Natural killer cell treated with Interleukin-12 subunit alpha and Interleukin-12 subunit beta and Interleukin-15 and Interleukin-18, amount 100 ng/mL, for 72 hours (primary cell): ENCODE data around the gene GBP7. TPM values are rescaled to one million over a fixed set of nuclear protein-coding genes. Genes with fewer than 3 reads are reported as not detected.

Experiments
- ATAC-seq, 2 donors: fragments of 150-1000 bp; cut with Tn5 transposase in 1 of 2; sonication (Bioruptor Pico), chemical (Tn5 transposase) in 1 of 2; 2 replicates each; pipeline ENCODE4 v1.10.0; 2021
- DNase-seq: peaks from one replicate; pipeline ENCODE4 v3.0.0; 2022; ENCODE audit warnings: low spot score
- H3K27ac Mint-ChIP-seq, 2 donors: 1 replicate in 1 of 2; 2 replicates in 1 of 2; pipeline ENCODE4 v1.8.0; 2022; ENCODE audit warnings: mixed read lengths in 2 of 2, mild to moderate bottlenecking in 1 of 2, moderate library complexity in 1 of 2
- H3K27me3 Mint-ChIP-seq, 2 donors: 1 replicate in 1 of 2; 2 replicates in 1 of 2; pipeline ENCODE4 v1.8.0; 2022; ENCODE audit warnings: mixed read lengths in 2 of 2
- H3K36me3 Mint-ChIP-seq: one replicate; pipeline ENCODE4 v1.8.0; 2022; ENCODE audit warnings: mixed read lengths
- H3K4me1 Mint-ChIP-seq, 2 donors: 1 replicate in 1 of 2; 2 replicates in 1 of 2; pipeline ENCODE4 v1.8.0; 2022; ENCODE audit warnings: low read depth in 2 of 2, mixed read lengths in 2 of 2, mild to moderate bottlenecking in 1 of 2
- H3K4me3 Mint-ChIP-seq: one replicate; pipeline ENCODE4 v1.8.0; 2022; ENCODE audit warnings: mixed read lengths
- H3K9me3 Mint-ChIP-seq: 2 replicates; pipeline ENCODE4 v1.8.0; 2022; ENCODE audit warnings: mixed read lengths
- total RNA-seq, 2 donors: library from RNA; stranded (reverse); gene quantifications; one replicate each; pipeline ENCODE4 v1.2.3, GENCODE V29; 2022

The GBP7 gene
- total RNA-seq, 2 donors from 2014 or later, result 1.3 TPM; not detected in 1

DNA sequence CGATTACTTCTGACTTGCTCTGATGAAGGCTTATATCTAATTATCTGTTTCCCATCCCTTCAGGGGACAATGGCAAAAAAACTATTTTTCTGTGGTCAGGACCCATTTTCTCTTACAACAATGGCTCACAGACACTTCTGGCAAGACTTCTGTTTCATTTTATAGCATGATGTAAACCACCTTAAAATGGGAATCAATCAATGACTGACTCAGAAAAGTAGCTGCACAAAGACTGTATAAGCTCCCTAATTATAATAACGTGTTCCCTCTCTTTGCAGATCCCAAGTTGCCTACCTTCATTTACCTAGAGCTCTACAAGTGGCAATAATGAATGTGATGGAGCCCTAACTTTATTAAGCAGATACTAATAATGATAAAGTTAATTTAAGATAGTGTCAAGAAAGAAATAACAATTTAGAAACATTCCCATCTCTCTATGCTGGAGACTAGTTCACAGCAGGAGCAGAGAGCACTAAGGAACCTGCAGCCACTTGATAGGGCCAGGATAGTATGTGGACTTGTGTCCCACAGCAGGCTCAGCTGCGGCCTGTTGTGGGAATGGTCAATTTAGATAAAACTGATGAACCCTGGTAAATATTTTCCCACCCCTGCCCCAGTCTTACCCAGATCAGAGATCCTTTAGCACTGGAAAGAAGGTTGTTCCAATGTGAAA is 50.4 kb downstream of the GBP7 start:
- Mint-ChIP-seq H3K36me3 (peaks cover 42% of the 10 kb centered on the region), H3K27me3 (no peaks in the 10 kb centered on the region), H3K27ac (peak overlapping the region; percentile 90 to 100), H3K9me3 (no peaks in the 10 kb centered on the region), H3K4me1 (peaks cover 54 to 65% of the 10 kb centered on the region in 2 donors), H3K4me3 (peak overlapping the region; percentile 93)
- no peak for DNase-seq
- ATAC-seq, result peak in 1 of 2 donors; percentile 33

DNA sequence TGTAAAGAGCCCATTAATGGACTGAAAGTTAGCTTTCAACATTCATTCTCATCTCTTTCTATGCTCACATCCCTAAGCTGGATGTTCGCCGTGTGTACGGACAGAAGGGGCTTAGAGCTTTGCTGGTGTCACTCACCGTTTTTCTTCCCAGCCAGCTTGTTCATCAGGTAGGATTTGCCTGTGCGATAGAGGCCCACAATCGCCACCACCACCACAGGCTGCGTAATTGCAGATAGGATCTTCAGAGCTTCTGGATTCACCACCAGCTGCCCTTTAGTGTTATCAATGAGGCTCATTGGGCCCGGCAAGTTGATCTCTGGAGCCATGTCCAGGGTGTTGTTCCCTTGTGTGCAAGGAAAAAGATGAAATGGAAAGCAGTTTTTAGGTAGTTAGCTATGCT is 54.2 kb downstream of the GBP7 start:
- H3K27ac Mint-ChIP-seq, result peak overlapping the region in 1 of 2 donors; percentile 100
- no peaks in the 10 kb centered on the region for H3K9me3 Mint-ChIP-seq
- H3K4me1 Mint-ChIP-seq, result peaks cover 31 to 37% of the 10 kb centered on the region in 2 donors
- H3K4me3 Mint-ChIP-seq, result peak overlapping the region; percentile 93
- H3K36me3 Mint-ChIP-seq, result peaks cover 32% of the 10 kb centered on the region
- no peaks in the 10 kb centered on the region for H3K27me3 Mint-ChIP-seq
- DNase-seq (no peak), ATAC-seq (no peak)

DNA sequence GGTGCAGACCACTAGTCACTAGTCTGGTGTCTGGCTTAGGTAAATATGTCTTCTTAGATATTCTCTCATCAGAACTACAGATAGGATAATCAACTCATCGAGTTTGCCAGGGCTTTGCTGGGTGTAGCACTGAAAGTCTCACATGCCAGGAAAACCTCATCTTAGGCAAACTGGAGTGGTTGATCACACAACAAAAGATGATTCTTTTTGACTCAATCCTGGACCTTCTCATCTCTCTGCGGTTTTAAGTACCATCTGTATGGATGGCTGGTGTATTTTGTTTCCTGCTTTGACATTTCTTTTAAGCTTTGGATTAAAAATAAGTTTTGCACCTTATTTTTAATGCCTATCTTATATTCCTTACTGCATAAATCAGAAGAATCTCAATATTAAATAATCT is 61.1 kb downstream of the GBP7 start:
- peaks cover 26 to 30% of the 10 kb centered on the region in 2 donors for H3K4me1 Mint-ChIP-seq
- H3K36me3 Mint-ChIP-seq, result peaks cover 44% of the 10 kb centered on the region
- peak overlapping the region; percentile 24 to 40 for H3K27ac Mint-ChIP-seq
- ATAC-seq (no peak), DNase-seq (no peak)
- no peaks in the 10 kb centered on the region for H3K27me3 Mint-ChIP-seq
- H3K4me3 Mint-ChIP-seq, result peak overlapping the region; percentile 7
- no peaks in the 10 kb centered on the region for H3K9me3 Mint-ChIP-seq

DNA sequence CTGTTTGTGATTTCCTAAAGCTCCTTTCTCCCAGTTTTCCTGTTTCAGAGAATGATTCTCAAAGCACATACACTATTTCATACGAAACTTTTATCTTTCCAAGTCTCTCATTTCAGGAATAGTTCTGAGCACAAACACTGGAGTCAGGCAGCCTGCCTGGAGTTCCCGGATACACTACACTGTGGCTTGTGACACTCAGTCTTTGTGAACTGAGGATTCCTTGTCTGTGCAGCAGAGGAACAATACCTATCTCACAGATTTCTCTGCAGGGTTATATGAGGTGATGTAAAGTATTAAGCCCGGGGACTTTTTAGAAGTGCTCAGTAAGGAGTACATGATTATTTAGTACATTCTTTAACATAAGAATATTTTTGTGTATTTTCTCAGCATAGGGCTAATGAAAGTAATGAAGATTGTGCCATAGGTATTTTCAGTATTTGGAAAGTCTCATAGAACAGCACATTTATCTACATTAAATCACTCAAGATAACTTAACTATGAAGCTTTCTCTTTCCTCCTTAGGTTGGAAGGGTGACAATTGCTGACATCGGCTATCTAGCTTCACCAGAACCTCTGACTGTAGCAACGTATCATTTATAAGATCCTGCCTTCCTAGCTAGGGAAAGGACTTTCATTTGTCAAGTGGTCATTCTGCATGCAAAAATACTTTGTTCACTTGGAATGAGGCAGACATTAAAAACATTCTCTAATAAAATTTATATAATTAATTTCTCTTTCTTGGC is 62.8 kb downstream of the GBP7 start:
- peak overlapping the region in 1 of 2 donors; percentile 34 for H3K27ac Mint-ChIP-seq
- DNase-seq (no peak), ATAC-seq (no peak)
- no peak overlapping the region for H3K4me3 Mint-ChIP-seq
- peaks cover 58% of the 10 kb centered on the region for H3K36me3 Mint-ChIP-seq
- peaks cover 28 to 32% of the 10 kb centered on the region in 2 donors for H3K4me1 Mint-ChIP-seq
- no peaks in the 10 kb centered on the region for H3K9me3 Mint-ChIP-seq
- H3K27me3 Mint-ChIP-seq, result no peaks in the 10 kb centered on the region

DNA sequence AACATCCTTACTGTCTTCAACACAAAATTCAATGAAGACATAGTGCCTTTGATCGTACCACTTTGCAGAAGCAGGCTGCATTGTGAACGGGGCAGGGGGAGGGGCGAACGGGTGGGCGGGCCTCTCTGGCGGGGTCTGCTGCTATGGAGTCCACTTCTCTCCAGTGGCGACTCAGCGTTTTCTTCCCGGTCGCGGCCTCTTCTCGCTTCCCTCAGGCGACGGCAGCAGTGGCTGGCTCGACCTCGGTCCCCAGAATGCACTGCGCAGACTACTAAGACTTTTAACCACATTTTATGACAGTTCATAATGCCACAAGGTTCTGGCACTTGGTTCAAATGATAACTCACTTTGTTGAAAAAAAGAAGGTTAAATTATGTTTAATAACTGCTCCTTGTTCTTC is 71.1 kb downstream of the GBP7 start:
- ATAC-seq (no peak), DNase-seq (no peak)
- peaks cover 58% of the 10 kb centered on the region for H3K36me3 Mint-ChIP-seq

DNA sequence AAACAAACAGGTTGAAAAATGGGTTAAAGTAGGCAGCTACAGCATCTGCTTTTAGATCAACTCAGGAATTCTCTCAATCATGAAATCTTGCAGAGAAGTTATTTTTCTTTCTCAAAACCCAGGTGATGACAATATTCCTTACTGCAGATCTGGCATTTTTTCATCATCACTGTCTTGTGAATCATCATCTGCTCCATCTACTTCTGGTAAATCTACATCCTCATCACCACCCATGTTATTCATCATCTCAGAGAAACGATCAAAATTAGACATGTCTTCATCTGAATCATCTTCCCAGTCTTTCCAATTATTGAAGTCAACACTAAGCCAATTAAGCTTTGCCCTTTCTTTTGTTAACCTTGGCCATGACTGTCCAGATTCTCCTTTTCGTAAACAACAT is 71.7 kb downstream of the GBP7 start:
- Mint-ChIP-seq H3K27me3 (no peaks in the 10 kb centered on the region), H3K4me3 (no peak overlapping the region), H3K9me3 (no peaks in the 10 kb centered on the region), H3K4me1 (peaks cover 21% of the 10 kb centered on the region in 2 donors), H3K27ac (peak overlapping the region; percentile 7 to 62), H3K36me3 (peaks cover 53% of the 10 kb centered on the region)
- DNase-seq (no peak), ATAC-seq (no peak)

More for the DNA sequence above, 71.1 kb downstream of the GBP7 start:
- H3K27me3 Mint-ChIP-seq, result no peaks in the 10 kb centered on the region
- no peak overlapping the region for H3K4me3 Mint-ChIP-seq
- peaks cover 20 to 22% of the 10 kb centered on the region in 2 donors for H3K4me1 Mint-ChIP-seq
- no peaks in the 10 kb centered on the region for H3K9me3 Mint-ChIP-seq
- H3K27ac Mint-ChIP-seq, result peak overlapping the region; percentile 7 to 62

DNA sequence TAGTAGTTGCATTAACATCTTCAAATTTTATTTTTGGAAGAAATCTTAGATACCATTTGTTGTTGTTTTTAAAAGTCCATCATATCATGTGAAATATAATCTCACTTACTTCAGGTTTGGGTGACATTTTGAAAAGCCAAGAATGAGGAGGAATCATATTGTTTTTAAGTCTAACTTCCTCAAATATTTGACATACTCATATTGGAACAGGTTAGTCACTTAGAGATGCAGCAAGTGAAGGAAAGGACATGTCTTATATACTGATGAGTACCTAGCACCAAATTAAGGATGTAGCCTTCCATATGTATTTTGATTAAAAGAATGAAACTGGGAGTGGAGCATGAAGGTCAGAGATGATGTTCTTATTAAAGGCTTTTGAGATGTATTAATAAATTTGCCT is 73.8 kb downstream of the GBP7 start:
- Mint-ChIP-seq H3K27me3 (peaks cover 0 to 2% of the 10 kb centered on the region in 2 donors), H3K9me3 (peaks cover 3% of the 10 kb centered on the region), H3K4me1 (peaks cover 14% of the 10 kb centered on the region in 2 donors), H3K4me3 (no peak overlapping the region), H3K36me3 (peaks cover 37% of the 10 kb centered on the region), H3K27ac (no peak overlapping the region)
- no peak for ATAC-seq
- no peak for DNase-seq

DNA sequence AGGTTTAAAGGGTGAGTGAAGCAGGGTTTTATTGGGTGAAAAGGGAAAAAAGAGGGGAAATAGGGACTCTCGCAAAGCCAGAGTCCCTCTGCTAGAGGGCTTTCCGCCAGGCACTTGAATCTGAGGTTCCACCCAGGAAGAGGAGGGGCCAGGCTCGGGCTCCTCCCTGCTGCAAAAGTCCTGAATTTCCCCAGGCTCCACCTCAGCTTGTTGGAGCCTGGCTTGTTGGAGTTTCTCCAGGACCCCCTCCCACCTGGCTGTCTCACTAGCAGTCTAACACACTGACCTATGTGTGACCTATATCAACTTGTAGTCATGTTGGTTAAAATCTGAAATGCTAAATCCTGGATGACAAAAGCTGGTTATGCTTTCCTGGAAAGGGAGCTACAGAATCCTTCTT is 75.4 kb downstream of the GBP7 start:
- ATAC-seq, result no peak
- peaks cover 0 to 2% of the 10 kb centered on the region in 2 donors for H3K27me3 Mint-ChIP-seq
- no peak overlapping the region for H3K4me3 Mint-ChIP-seq
- H3K9me3 Mint-ChIP-seq, result peaks cover 3% of the 10 kb centered on the region
- no peak overlapping the region for H3K27ac Mint-ChIP-seq
- no peak for DNase-seq
- peaks cover 25% of the 10 kb centered on the region for H3K36me3 Mint-ChIP-seq
- H3K4me1 Mint-ChIP-seq, result peaks cover 2 to 9% of the 10 kb centered on the region in 2 donors

DNA sequence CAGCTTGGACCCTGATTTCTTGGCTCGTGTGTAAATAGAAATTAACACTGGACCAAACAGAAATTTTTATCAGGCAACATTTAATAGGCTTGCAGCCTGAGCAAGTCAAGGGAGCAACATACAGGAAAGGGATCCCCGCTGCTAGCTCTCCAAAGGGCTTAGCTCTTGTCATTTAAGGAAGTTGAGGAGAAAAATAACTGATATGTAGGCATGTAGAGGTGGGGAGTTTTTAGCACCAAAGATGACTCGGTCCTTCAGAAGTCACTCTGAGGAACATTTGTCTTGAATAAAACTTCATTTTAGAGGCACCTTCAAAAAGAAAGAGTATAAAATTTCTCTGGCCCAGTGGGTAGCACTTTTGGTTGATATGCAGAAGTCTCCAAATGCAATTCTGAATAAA is 76.9 kb downstream of the GBP7 start:
- H3K27me3 Mint-ChIP-seq, result peaks cover 0 to 2% of the 10 kb centered on the region in 2 donors
- peaks cover 0 to 6% of the 10 kb centered on the region in 2 donors for H3K4me1 Mint-ChIP-seq
- H3K36me3 Mint-ChIP-seq, result peaks cover 10% of the 10 kb centered on the region
- DNase-seq (no peak), ATAC-seq (no peak)
- H3K4me3 Mint-ChIP-seq, result no peak overlapping the region
- peak overlapping the region in 1 of 2 donors; percentile 29 for H3K27ac Mint-ChIP-seq
- H3K9me3 Mint-ChIP-seq, result peaks cover 3% of the 10 kb centered on the region

DNA sequence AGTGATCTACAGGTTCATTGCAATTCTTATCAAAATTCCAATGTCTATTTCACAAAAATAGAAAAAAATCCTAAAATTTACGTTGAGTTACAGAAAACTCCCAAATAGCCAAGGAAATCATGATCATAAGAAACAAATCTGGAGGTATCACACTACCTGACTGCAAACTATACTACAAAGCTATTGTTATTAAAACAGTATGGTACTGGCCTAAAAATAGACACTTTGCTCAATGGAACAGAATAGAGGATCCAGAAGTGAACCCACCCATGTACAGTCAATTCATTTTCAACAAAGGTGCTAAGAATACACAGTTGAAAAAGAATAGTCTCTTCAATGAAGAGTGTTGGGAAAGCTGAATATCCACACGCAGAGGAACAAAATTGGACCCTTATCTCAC is 80.1 kb downstream of the GBP7 start:
- ATAC-seq, result no peak
- no peak for DNase-seq
- Mint-ChIP-seq H3K36me3 (peaks cover 8% of the 10 kb centered on the region), H3K4me1 (peaks cover 0 to 3% of the 10 kb centered on the region in 2 donors), H3K9me3 (peaks cover 3% of the 10 kb centered on the region), H3K27ac (no peak overlapping the region), H3K4me3 (no peak overlapping the region), H3K27me3 (peaks cover 0 to 2% of the 10 kb centered on the region in 2 donors)

DNA sequence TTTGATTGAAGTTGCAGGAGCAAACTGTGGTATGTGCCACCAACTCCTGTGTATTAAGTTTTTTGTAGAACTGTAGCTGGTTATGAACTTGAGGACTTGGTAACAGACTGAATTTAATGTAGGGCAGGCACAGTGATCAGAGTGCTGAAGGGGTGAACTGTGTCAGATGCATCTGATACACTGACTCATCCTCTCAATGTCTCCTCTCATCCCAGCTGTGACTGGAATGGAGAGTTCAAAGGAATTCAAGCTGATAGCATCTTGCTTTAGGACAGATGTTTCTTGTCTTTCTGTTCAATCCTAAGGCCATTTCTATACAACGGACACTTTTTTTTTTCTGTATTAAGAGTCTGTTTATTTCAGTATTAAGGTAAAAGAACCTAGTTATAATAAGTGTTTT is 85.8 kb downstream of the GBP7 start:
- no peak overlapping the region for H3K27ac Mint-ChIP-seq
- no peaks in the 10 kb centered on the region for H3K4me1 Mint-ChIP-seq
- no peaks in the 10 kb centered on the region for H3K27me3 Mint-ChIP-seq
- no peak overlapping the region for H3K4me3 Mint-ChIP-seq
- H3K9me3 Mint-ChIP-seq, result no peaks in the 10 kb centered on the region
- ATAC-seq (no peak), DNase-seq (no peak)
- H3K36me3 Mint-ChIP-seq, result no peaks in the 10 kb centered on the region

DNA sequence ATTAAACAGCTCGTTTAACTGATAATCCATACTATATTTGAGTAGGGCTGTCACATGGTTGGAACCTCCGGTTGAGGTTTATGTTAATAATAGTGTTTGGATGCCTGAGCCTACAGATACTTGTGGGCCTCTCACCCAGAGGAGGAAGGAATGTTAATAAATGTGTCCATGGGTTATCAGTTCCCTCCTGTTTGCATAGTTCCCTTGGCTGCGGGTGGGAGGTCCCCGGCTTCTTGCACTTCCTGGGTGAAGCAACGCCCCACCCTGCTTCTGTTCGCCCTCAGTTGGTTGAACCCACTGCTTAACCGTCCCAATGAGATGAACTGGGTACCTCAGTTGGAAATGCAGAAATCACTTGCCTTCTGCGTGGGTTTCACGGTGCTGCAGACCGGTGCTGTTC is 87.2 kb downstream of the GBP7 start:
- no peaks in the 10 kb centered on the region for H3K27me3 Mint-ChIP-seq
- no peak for DNase-seq
- no peak overlapping the region for H3K4me3 Mint-ChIP-seq
- peaks cover 2 to 8% of the 10 kb centered on the region in 2 donors for H3K4me1 Mint-ChIP-seq
- H3K27ac Mint-ChIP-seq, result no peak overlapping the region
- no peaks in the 10 kb centered on the region for H3K36me3 Mint-ChIP-seq
- ATAC-seq, result no peak
- no peaks in the 10 kb centered on the region for H3K9me3 Mint-ChIP-seq

DNA sequence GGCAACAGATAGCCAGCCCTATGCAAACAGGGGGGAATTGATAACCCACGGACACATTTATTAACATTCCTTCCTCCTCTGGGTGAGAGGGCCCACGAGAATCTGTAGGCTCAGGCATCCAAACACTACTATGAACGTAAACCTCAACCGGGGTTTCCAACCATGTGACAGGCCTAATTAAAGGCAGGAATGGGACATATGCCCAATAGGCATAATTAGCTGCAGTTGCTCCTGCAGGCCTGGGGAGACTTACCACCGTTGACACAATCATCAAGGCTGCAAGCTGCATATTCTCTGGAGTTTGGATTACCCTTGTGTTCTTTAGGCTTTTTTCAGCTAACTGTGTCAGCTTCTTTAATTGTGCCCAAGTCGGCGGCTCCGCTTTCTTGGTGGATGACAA is 88.6 kb downstream of the GBP7 start:
- no peaks in the 10 kb centered on the region for H3K27me3 Mint-ChIP-seq
- DNase-seq (no peak), ATAC-seq (no peak)
- H3K36me3 Mint-ChIP-seq, result no peaks in the 10 kb centered on the region
- no peak overlapping the region for H3K27ac Mint-ChIP-seq
- peaks cover 2 to 8% of the 10 kb centered on the region in 2 donors for H3K4me1 Mint-ChIP-seq
- no peak overlapping the region for H3K4me3 Mint-ChIP-seq
- H3K9me3 Mint-ChIP-seq, result no peaks in the 10 kb centered on the region

DNA sequence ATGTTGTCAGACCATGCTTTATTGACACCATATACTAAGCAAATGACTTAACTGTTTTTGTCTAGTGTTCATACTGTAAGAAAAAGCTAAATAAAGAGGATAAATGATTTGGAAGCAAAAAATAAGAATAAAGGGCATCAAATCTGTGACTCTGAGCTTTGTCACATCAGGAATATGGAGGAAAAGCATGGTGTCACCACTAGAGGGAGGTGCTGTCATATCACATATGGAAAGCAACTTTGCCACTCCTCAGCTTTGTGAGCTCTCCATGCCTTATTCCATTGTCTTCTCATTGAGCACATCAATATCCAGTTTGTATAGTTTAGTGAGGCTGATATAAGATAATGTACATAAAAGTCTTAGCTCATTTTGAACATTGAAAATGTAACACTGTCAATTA is 90.0 kb downstream of the GBP7 start:
- no peak for DNase-seq
- no peak overlapping the region for H3K4me3 Mint-ChIP-seq
- no peak overlapping the region for H3K27ac Mint-ChIP-seq
- H3K36me3 Mint-ChIP-seq, result no peaks in the 10 kb centered on the region
- H3K4me1 Mint-ChIP-seq, result peaks cover 2 to 8% of the 10 kb centered on the region in 2 donors
- H3K27me3 Mint-ChIP-seq, result no peaks in the 10 kb centered on the region
- H3K9me3 Mint-ChIP-seq, result no peaks in the 10 kb centered on the region
- peak in 1 of 2 donors; percentile 65 for ATAC-seq
